Activated T-cell treated with anti-CD3 and anti-CD28 coated beads for 24 hours (primary cell): ENCODE results near the gene MAP3K20.

ENCODE experiments used
- DNase-seq: peaks from one replicate; pipeline ENCODE4 v3.0.0-alpha.2; 2020; ENCODE audit warnings: low read depth

MAP3K20 gene

DNA sequence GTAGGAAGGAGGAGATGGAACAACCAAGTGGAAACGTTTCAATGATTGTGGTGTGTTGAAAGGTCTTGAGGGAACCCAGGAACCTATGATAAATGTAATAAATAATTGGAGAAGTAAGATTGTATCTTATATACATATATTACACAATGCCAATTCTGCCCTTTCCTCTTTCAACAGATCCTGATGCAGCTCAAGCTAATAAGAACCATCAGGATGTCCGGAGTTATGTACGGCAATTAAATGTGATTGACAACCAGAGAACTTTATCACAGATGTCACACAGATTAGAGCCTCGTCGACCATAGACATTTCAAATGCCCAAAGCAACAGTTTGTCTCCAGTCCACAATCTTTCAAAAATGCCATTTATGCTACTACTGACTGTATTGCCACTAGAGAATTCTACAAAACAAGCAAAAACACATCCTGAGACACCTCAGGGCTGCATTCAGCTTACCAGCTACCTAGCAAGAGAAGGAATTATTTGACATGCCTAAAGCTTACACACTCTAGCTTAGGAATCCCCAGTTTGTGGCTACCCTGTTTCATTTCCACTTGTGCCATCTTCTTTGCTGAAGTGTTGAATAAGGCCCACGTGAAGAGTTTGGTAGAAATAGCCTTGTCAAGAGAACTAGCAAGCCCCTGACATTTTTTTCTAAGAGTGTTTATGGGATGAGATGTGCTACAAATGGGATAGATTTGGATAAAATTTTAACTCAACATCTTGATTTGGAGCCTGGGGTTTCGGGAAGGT, 24.0 kb upstream of the MAP3K20 start:
- no peak for DNase-seq

DNA sequence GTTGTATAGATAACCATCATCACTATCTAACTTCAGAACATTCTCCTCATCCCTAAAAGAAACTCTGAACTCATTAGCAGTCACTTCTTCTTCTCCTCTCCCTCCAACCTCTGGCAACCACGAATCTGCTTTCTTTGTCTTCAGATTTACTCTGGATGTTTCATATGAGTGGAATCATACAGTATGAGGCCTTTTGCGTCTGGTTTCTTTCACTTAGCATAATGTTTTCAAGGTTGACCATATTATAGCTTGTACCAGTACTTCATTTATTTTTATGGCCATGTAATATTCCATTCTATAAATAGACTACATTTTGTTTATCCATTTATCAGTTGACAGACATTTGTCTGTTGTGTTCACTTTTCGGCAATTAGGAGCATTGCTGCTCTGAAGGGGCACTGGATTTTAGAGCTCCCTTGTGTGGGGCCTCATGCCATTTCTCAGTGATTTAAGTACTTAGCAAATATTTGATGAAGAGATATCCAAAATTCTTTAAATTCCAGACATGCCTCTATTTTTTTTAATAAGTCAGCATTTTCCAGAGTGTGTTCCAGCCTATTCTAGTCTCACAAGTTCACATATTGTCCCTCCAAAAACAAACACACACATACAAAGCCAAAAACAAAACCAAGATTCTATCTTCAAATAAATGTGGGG, 22.5 kb upstream of the MAP3K20 start:
- DNase-seq, result no peak

DNA sequence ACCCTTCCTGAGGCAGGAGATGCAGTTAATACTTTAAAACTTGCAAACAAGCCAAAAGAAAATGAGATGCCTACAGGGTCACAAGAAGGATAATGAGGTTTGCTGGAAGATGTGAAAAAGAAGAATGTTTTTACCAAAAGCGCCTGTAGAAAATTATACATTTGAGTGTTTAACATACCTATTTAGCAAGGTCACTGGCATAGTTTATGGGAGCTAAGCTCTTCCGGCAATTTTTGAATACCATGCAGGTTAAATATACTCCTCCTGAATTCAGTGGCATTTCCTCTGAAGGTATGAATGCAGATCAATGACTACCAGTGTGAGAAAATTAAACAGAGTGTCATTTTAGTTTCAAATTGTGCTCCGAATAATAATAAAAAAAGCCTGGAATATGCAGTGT, 21.2 kb upstream of the MAP3K20 start:
- DNase-seq, result no peak

- no peak for DNase-seq
Observed at GRCh38 chr2:173056705-173057364, 18.8 kb upstream of the MAP3K20 start.

DNA sequence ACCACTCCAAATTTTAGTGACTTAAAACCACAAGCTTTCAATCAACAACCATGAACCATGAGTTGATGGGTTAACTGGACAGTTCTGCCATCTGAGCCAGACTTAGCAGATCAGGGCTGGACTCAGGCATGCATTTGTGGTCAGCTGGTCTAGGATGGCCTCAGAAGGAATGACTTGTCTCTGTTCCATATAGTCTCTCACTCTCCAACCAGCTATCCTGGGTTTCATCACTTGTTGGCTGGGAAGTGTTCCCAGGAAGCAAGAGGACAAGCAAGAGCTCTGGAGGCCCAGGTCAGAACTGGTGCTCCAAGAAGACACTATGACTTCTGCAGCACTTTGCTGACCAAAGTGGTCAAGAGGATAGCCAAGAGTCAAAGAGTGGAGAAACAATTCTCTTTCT, 17.5 kb upstream of the MAP3K20 start:
- DNase-seq, result no peak

DNA sequence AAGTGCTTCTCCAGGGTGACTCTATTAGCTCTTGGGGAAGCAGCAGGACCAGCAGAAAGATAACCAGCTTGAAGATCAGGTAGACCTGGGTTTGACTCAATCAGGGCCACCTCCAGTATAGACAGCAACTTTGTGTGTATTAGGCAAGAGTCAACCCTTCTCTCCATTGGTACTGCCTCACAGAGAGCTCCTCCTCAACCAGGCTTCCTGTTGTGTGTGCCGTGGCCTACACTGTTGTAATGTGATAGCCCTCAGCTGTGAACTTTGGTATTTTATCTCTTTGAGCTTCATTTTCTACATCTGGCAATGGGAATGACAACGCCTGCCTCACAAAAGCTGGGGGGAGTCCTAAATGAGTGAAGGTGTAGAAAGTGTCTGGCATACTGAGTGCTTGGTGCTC, 17.0 kb upstream of the MAP3K20 start:
- no peak for DNase-seq

DNA sequence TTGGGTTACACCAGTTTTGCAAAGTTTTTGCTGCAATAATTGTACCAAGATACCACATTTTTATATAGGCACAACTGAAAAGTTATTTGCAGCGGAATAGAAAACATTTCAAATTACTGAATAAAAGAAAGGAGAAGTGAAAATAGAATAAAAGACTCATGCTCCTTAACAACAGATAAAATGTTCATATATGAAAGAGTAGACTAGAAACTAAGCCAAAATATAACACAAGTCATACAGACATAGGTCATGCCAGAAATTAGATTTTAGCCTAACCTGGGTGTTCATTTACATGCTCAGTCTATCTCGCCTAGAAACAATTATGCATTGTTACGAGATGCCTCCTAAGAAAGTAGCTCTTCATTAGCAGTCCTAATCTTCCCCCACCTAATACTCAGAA, 16.4 kb upstream of the MAP3K20 start:
- no peak for DNase-seq

DNA sequence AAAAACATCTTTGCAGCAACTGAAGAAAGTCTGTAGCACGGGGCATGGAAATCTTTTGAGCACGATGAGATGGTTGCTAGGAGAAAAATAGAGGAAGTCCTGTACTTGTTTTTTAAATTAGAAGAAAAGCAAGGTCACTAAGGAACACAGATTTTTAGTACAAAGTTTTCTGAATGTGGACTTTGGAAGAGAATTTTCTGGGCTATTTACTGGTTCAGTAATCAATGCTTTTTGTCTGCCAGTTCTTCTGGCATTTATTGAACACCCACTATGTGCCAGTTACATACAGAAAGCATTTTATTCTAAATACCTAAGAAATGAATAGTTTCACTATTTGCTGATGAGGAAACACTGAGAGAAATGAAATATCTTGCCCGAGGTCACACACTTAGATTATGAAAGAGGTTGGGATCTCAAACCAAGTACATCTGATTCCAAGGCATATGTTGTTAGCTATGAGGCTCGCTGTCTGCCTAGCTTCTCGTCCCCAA, 15.6 kb upstream of the MAP3K20 start:
- no peak for DNase-seq

- DNase-seq, result no peak
Observed at GRCh38 chr2:173062801-173063200, 12.8 kb upstream of the MAP3K20 start.

DNA sequence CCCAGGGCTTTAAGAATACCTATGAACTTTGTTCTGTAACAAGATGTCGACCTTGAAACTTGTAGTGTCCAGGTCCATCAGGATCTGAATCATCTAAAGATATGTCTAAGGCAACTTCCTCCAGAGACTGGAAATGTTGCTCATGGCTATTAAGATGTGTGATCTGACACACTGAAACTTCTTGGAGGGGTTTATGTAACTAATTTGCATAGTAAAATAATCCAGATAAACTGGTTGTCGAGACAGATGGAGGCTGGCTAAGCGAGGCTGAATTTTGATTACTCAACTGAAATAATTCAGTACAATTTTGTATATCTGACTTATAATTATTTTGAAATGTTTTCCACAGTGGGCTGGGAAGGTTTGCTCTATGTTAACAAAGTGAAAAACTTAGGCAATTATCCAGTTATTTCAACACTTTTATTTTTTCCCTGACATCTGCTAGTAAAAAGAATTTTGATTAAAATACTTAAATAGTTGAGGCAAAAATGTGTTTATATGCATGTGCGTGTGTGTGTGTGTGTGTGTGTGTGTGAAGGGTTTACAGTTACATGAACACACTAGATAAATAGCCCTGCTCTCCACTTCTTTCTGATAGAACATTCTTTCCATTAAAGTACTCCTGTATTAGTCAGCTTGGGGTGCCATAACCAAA, 11.4 kb upstream of the MAP3K20 start:
- DNase-seq, result no peak

GRCh38 chr2:173066887-173067676, 8.6 kb upstream of the MAP3K20 start:
- DNase-seq, result no peak

- no peak for DNase-seq
Observed at GRCh38 chr2:173075056-173075780, 428 bp upstream of the MAP3K20 start.

GRCh38 chr2:173076581-173077345, 1.1 kb downstream of the MAP3K20 start:
- no peak for DNase-seq

- no peak for DNase-seq
Observed at GRCh38 chr2:173077506-173078177, 2.0 kb downstream of the MAP3K20 start.

DNA sequence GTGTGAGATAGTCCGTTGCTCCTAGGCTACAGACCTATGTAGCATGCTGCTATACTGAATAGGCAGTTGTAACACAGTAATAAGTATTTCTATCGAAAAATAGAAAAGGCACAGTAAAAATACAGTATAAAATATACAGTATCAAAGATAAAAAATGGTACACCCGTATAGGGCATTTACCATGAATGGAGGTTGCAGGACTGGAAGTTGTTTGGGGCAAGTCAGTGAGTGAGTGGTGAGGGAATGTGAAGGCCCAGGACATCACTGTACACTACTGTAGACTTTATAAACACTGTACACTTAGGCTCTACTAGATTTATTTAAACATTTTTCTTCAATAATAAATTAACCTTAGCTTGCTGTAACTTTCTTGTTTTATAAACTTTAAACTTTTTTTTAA, 3.5 kb downstream of the MAP3K20 start:
- no peak for DNase-seq

- no peak for DNase-seq
Observed at GRCh38 chr2:173079973-173080860, 4.6 kb downstream of the MAP3K20 start.

DNA sequence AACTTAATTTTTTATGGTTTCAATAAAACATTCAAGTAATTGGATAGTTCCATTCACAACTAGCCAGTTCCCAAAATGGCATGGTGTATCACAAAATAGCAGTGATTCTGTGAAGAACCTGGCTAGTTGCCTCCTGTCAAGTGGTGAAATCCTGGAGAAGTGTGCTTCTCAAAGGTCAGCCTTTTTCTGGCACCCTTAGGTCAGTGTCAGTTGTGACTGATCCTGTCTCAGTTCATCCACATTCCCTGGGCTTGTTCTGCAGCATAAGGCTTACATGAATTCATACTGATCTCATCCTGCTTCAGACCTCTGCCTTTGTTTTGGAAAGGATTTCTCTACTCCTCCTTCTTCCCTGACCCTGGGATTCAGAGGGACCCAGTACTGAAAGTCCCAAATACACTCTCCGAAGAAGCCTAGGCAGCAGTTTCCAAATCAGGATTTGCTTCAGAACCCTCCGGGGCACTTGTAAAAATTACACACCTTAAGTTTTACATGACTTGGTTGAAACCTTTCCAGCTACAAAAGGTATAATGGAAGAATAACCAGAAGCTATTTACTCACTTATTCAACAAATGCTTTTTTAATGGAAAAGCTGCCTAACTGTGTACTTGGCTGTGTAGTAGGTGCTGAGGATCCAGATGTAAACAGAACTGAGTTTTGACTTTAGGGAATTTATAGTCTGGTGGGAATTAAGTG, 11.0 kb downstream of the MAP3K20 start:
- DNase-seq, result no peak

GRCh38 chr2:173087214-173087581, 11.6 kb downstream of the MAP3K20 start:
- no peak for DNase-seq
